GM21825 (cell line): ENCODE measurements around the gene ENKD1.
A peak's percentile ranks its signal among the peaks of the same experiment; 100 is the strongest.

Experiments used
- ATAC-seq: cut with Tn5 transposase; IDR thresholded peaks from one replicate; pipeline ENCODE4 v1.9.1; 2021; ENCODE audit warnings: mild to moderate bottlenecking, moderate library complexity; ENCODE audit not compliant: unreplicated experiment

ENKD1 gene

DNA sequence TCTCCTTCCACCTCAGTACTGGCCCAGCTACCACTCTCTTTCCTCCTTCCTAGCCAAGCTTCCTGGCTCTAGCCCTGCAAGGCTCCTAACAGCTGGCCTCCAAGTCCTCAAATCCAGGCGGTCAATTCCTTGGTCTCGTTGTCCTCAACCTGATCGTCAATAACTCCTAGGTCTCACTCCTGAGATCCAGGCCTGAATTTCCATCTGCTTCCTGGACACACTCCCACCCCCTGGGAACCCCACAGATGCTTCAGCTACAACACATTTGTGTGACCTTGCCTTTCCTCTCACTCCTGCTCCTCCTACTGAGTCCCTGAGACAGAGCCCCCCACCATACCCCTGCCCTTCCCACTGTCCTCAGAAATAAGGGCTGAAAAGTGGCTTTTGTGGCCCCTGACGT lies 2.3 kb downstream of the ENKD1 start:
- no peak for ATAC-seq

- ATAC-seq = no peak
Observed at GRCh38 chr16:67663877-67664222, 2.7 kb downstream of the ENKD1 start.

GRCh38 chr16:67663151-67663876 lies 3.2 kb downstream of the ENKD1 start:
- no peak for ATAC-seq

- ATAC-seq = no peak
Observed at GRCh38 chr16:67662653-67663010, 3.9 kb downstream of the ENKD1 start.

DNA sequence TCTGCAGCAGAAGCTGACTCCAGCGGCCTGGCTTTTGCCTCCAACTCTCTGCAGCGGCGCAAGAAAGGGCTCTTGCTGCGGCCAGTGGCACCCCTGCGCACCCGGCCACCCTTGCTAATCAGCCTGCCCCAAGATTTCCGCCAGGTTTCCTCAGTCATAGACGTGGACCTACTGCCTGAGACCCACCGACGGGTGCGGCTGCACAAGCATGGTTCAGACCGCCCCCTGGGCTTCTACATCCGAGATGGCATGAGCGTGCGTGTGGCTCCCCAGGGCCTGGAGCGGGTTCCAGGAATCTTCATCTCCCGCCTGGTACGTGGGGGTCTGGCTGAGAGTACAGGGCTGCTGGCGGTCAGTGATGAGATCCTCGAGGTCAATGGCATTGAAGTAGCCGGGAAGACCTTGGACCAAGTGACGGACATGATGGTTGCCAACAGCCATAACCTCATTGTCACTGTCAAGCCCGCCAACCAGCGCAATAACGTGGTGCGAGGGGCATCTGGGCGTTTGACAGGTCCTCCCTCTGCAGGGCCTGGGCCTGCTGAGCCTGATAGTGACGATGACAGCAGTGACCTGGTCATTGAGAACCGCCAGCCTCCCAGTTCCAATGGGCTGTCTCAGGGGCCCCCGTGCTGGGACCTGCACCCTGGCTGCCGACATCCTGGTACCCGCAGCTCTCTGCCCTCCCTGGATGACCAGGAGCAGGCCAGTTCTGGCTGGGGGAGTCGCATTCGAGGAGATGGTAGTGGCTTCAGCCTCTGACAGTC lies 4.5 kb downstream of the ENKD1 start:
- ATAC-seq = no peak

- no peak for ATAC-seq
Observed at GRCh38 chr16:67661101-67661761, 5.3 kb downstream of the ENKD1 start.

DNA sequence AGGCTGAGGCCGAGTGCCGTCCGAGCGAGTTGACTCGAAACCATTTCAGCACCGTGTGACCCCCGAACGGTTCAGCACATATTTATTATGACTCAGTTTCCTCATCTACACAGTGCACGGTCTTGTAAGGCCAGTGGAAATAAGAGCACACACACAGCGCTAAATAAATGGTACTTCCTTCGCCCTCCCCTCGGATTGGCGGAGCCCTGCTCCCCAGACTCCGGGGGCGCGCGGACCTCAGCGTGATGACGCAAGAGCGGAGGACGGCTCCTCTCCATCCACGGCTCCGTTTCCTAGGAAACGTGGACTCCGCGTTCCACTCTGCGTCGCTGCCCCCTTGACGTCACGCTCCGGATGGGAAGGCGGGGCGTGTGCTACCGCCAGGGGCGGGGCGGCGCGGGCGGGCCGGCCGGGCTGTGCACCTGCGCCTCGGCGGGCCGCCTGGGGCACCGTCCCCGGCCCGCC lies 6.0 kb downstream of the ENKD1 start, which contains the start of gene PARD6A:
Gene PARD6A (plus strand): TSS at position 397 of the 465 bp plus-strand sequence. CDS start 79 bp downstream, outside the sequence.
- peak; percentile 67 for ATAC-seq

DNA sequence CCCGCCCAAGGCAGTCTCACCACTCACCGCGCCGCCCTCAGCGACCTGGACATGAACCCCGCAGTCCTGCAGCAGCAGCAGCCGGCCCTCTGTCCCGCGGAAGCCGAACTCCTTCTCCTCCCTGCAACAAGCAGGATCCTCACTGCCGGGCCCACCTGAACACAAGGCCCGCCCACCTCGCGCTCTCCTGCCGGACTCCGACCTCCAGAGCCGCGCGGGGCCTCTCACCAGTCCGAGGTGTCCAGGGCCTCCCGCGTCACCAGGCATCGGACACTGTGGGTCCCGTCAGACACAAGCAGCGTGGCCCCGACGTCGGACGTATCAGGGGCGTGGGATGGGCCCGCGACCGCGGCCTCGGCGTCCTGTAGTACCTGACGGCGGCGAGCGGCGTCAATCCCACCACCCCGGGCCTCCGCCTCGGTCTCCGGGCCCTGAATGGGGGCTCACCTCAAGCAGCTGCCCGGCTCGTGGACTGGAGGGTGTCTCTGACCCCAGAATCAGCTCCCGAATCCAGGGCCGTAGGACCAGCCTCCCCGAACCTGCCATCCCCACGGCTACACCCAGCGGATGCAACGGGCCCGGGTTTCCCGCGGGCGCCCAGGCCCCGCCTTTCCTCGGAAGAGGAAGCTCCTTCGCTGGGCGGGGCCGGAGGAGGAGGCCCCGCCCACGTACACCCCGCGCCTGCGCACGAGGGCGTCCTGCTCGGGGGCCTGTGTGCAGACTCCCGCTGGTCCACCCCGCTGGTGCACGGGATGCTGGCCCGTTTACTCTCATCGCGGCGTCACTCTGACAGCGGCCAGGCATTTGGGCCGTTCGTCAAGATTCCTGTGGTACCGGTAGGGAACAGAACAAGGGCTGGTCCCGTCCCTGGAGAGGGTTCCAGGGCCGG lies 6.6 kb downstream of the ENKD1 start, which contains the start of gene ACD:
Gene ACD (minus strand): TSS at position 586 of the 889 bp plus-strand sequence. CDS start 40 bp downstream, at position 546.
- ATAC-seq = peak; percentile 53

GRCh38 chr16:67658849-67659674 lies 7.5 kb downstream of the ENKD1 start:
- ATAC-seq = no peak

- no peak for ATAC-seq
Observed at GRCh38 chr16:67657751-67658518, 8.6 kb downstream of the ENKD1 start.

DNA sequence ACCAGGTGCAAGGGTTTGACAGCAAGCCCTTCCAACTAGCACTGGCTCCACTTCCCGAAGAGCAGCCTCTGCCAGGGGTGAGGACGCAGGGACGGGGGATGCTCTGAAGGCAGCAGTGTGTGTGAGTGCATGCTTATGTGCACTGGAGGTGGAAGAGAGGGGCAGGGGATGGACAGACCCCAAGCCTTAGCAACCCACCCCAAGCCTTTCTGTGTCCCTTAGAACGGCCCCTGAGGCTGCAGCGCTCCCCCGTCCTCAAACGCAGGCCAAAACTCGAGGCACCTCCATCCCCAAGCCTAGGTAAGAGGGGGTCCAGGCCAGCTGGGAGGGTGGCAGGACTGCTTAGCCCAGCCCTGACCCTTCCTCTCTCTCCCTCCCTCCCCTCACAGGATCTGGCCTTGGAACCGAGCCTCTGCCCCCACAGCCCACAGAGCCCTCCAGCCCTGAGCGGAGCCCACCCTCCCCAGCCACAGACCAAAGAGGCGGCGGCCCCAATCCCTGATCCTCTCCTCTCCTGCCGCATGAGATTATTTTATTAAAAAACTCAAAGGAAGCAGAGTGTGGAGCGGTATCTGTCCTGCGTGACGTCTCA lies 9.4 kb downstream of the ENKD1 start:
- ATAC-seq = no peak

GRCh38 chr16:67656344-67657016 lies 10.1 kb downstream of the ENKD1 start:
- ATAC-seq = no peak

GRCh38 chr16:67655363-67655762 lies 11.2 kb downstream of the ENKD1 start:
- ATAC-seq = no peak

GRCh38 chr16:67654403-67654911 lies 12.1 kb downstream of the ENKD1 start:
- ATAC-seq = no peak

GRCh38 chr16:67653789-67654402 lies 12.7 kb downstream of the ENKD1 start:
- ATAC-seq = no peak

- ATAC-seq = no peak
Observed at GRCh38 chr16:67653128-67653788, 13.3 kb downstream of the ENKD1 start.

DNA sequence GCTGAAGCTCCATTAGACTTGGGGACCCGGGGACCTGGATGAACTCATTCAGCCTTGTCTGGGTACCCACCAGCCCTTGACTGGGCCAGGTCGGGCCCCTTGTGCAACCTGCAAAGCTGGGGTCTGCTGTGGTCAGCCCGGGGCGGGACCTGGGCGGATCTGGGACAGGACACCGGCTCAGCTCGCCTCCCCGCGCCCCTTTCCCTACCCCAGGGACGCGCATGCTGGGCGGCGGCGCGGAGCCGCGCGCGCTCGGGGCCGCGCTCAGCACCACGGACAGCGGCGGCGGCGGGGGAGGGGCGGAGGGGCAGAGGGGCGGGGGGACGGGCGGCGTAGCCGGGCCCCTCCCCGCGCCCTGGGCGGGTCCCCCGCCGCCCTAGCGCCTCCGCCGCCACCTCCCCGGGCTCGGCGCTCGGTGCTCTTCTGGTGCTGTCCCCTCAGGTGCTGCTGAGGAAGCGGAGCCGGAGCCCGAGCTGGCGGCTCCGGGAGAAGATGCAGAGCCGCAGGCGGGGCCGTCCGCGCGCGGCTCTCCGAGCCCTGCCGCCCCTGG lies 13.9 kb downstream of the ENKD1 start:
- ATAC-seq = no peak
